Embryonic facial prominence (tissue), 1 donor: Measurements from ENCODE around the gene ITK.

ENCODE experiments used
- DNase-seq: peaks from one replicate; pipeline ENCODE4 v3.0.0-alpha.2; 2016; ENCODE audit errors: extremely low spot score

ITK gene

DNA sequence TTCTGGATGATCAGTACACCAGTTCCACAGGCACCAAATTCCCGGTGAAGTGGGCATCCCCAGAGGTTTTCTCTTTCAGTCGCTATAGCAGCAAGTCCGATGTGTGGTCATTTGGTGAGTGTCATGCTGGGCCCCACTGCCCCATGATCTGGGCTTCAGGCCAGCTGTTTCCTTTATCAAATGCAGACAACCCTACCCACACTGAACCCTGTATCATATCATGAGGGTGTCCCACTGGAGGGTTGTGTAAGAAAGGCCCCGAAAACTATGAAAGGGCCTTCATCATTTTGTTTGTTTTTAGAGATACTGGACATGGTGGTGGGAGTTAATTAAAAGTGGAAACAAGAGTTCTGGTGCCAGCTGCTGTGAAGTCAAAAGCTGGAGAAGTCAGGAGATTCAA lies 65.2 kb downstream of the ITK start:
- DNase-seq = no peak

DNA sequence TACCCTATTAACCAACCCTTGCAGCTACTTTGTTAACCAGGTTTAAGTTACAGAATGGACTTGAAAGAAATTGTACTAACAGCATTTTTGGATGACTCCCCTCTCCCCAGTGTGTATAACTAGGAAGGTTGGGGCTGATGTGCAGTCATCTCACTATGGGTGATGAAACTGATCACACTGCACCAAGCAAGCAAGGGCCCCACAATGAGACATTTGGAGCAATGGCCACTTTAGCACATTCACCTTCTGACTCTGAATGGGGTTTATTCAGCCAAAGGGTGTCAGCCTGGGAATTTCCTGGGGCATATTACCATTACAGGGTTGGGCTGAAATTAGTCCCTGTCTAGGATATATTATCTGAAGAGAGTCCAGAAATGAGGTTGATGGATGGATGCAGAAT lies 66.6 kb downstream of the ITK start:
- no peak for DNase-seq

DNA sequence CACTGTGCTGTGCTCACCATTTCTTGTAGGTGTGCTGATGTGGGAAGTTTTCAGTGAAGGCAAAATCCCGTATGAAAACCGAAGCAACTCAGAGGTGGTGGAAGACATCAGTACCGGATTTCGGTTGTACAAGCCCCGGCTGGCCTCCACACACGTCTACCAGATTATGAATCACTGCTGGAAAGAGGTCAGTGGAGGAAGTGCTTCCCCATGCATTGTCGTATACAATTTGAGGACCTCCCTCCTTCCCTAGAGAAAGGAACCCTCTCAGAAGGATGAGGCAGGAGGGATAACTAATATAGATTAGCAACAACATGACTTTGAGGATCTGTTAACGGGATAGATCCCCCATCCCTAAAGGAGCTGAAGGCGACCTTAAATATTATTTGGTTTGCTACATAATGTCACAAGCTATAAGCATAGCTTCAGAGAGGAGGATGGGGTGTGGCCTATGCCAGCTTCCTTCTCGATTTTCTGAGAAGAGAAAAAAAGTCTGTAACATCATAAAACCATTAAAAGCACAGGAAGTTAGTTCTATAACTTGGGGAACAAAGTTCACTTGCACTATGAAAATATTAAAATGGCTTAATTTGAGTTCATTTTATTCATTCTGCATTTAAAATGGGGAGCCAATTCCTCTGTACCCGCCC lies 68.3 kb downstream of the ITK start:
- no peak for DNase-seq

DNA sequence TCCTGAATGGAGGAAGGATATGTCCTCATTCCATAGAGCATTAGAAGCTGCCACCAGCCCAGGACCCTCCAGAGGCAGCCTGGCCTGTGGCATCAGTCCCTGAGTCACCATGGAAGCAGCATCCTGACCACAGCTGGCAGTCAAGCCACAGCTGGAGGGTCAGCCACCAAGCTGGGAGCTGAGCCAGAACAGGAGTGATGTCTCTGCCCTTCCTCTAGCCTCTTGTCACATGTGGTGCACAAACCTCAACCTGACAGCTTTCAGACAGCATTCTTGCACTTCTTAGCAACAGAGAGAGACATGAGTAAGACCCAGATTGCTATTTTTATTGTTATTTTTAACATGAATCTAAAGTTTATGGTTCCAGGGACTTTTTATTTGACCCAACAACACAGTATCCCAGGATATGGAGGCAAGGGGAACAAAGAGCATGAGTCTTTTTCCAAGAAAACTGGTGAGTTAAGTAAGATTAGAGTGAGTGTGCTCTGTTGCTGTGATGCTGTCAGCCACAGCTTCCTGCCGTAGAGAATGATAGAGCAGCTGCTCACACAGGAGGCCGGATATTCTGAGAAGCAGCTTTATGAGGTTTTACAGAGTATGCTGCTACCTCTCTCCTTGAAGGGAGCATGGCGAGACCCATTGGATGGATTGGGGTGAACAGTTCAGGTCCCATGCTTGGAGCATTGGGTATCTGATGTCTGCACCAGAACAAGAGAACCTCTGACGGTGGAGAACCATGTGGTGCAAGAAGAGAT lies 72.2 kb downstream of the ITK start:
- no peak for DNase-seq

DNA sequence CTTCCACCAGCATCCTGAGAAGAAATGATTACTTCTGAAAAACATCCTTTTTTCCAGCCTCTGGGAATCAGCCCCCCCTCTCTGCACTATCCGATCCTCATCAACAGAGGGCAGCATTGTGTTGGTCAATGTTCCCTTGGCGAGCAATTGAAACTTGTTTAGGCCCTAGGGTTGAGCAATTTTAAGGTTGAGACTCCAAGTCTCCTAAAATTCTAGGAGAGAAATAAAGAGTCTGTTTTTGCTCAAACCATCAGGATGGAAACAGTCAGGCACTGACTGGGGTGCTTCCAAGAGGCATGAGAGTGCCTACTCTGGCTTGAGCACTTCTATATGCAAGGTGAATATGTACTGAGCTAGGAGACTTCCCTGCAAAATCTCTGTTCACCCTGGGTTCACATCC lies 72.9 kb downstream of the ITK start:
- DNase-seq = no peak

DNA sequence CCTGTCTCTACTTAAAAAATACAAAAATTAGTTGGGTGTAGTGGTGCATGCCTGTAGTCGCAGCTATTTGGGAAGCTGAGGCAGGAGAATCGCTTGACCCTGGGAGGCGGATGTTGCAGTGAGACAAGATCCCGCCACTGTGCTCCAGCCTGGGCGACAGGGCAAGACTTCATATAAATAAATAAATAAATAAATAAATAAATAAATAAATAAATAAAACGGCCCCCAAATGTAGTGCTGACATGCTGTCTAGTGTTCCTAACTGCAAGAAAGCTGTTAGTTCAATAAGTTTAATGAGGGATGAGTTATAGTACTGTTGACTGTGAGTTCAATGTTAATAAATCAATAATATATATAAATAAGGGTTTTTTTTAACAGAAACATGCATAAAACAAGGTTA lies 77.8 kb downstream of the ITK start:
- no peak for DNase-seq

DNA sequence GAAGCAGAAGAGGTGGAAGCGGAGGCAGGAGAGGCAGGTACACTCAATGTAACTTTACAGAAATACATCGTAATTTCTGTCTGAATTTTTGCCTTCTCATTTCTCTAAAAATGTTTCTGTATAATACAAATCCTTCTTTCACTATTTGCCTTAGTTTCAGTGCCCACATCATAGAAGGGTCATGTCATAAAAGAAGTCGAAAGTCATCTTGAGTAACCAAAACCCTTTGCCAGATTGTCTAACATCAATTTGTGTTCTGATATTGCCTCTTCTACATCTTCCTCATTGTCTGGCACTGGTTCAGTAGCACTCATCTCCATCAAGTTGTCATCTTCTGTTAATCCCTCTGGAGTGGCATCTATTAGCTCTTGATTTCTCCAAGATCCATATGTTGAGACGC lies 79.1 kb downstream of the ITK start:
- no peak for DNase-seq

DNA sequence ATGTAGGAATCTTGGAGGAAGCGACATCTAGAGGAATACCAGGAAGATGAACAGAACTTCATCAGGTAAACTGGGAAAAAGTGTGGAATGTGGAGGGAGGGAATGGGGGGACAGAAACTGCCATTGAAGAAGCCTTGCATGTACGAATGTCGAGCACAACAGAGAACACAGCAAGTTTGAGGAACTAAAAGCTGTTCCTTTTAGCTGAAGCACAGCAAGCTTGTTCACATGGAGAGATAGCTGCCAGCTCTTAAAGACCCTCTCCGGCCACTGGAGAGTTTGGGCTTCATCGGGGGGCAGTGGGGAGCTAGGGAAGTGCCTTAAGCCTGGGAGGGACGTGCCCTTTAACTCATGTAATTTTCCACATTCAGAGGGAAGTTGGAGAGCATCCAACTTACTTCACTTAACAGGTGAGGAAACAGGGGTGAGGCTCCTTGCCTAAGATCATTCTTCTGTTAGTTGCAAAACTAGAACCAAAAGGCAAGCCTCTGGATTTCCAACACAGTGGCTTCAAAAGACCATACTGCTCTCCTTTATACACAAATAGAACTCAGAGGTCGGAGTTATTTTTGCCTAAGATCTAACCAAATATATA lies 83.0 kb downstream of the ITK start:
- no peak for DNase-seq

DNA sequence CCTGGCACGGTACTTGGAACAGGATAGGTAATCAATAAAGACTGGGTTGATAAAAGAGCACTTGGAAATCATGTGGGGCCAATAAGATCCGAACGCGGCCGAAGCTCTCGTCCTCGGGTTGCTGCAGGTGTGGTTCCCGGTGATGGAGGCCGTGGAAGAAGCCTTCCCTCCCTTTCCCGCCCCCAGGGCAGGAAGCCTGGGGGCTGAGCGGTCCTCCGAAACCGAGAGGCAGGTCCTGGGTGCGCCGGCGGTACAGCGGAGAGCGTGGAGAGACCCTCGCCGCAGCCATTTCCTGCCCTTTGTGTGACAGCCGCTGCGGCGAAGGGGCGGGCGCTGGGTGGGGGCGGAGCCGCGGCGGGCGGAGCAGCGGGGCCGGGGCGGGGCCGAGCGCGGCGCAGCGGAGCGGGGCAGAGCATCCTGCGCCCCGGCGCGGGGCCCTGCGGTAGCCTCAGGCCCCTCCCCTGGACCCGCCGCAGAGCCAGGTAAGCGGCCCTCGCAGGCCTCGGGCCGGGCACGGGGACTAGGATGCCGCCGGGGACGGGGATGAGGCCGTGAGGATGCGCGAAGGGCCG lies 85.2 kb downstream of the ITK start, which contains the start of gene CYFIP2:
Gene CYFIP2 (plus strand): TSS at position 410 of the 572 bp plus-strand sequence. CDS start 19,239 bp downstream, outside the sequence.
- DNase-seq = peak; percentile 14

DNA sequence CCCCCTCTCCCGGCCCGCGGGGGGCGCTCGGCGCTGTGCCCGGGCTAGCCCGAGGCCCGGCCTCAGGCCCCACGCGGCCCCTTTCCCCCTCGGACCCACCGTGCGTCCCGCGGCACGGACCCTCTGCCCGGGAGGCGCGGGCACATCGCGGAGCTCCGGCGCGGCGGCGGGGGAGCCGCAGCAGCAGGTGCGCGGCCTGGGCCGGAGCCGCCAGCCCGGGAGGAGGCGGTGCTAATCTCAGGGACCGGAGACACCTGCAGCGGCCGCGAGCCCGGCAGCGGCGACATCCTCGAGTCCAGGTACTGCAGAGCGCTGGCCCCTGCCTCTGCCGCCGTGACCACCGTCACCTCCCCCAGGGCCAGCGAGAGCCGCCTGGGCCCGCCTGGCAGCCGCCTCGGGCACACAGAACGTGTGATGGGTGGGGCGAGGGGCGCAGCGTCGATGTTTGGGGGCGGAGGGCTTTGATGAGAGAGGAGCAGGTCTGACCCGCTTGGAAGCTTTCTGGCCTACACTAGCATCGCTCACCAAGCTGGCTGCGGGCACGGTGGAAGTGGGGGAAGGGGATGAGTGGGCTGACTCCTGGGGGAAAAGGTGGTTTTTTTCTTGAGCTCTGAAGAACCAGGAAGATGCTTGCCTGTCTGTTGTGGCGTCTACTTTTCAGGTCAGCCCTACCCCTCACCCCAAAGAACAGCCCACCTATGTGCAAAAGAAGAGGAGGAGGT lies 85.8 kb downstream of the ITK start:
- no peak for DNase-seq

DNA sequence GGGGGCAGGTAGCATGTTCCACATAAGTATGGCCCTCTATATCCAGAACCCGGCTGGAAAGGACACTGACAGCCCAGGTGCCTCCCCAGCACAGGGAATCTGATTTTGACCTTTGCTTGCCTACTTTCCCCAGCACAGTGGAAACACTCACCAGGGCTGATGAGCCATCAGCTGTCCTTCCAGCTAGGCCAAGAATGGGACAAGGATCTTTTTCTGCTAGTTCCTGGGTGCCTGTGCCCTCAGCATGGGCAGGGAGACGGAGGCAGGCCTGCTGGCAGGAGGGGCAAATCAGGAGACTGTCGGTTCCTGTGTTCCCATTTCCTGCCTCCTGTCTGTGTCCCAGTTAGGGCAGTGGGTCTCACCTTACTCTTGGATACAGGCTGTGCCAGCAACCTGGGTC lies 86.4 kb downstream of the ITK start:
- DNase-seq = no peak

DNA sequence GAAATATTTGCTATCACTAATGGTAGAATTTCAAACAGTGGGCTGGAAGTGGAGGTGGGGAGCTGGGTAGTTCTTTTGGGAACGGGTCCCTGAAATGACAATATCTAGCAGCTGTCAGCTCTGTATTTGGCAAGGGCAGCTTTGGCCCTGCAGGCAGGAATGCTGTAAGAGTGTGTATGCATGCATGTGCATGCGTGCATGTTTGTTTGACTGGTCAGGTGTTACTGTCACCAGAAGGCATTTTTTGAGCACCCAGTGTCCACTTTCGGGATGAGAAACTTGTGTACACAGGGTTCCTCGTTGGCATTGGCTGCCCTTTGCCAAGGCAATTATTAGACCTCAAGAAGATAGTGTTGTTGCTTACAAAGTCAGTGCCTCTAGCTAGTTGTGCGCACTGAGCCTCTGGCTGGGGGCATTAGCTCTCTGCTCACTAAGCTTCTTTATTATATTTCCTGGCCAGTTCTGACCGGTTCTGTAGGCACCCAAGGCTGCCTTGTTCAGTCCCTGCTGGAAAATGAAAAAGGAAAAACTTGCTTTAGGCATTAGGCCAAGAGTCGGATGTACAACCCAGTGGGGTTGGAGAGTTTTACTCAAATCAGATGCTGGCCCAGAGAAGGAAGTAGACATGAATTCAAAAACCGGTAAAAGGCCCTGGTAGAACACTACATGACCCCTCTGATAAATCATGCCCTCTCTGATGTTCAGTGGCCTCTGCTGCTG lies 87.3 kb downstream of the ITK start:
- no peak for DNase-seq

DNA sequence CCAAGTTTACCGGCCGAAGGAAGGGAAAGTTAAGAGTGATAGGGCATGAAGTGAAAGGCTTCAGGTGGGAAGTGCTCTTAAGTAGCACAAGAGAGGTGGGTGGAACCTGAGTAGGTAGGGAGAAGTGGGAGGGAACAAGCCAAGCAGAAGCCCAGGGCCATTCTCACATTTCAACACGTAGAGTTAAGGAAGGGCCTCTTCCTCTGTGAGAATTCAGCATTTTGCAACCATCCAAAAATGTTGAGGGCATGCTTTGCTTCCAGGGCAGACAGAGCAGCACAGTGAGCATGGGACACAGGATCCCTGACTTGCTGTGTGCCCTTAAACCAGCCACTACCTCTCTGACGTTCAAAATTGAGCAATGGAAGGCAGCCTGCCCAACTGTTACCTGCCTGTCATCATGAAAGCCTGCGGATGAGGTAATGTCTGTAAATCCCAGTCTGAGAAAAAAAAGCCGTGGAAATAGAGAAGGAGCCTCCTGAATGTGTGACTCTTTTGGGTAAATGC lies 88.6 kb downstream of the ITK start:
- DNase-seq = no peak

DNA sequence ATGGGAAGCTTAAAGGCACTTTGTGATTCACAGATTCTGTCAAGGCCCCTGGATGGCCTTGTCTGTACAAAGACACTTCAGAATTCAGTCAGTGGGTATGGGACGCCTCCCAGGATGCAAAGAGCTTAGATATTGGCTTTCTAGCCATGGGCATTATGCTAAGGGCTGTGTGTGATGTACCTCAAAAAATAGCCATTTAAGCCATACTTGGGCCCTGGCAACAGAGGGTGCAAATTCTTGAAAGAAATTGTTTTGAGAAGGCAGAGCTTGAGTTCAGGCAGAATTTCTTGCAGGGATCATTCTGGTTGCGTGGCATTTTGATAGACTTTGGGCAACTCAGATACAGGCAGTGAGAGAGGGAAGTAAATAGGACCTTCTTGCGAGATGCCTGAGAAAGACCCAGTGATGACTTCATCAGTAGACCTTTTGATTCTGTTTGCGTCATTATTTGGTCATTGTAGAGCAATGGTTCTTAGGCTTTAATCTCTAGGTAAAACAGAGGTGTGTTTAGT lies 89.2 kb downstream of the ITK start:
- DNase-seq = no peak

DNA sequence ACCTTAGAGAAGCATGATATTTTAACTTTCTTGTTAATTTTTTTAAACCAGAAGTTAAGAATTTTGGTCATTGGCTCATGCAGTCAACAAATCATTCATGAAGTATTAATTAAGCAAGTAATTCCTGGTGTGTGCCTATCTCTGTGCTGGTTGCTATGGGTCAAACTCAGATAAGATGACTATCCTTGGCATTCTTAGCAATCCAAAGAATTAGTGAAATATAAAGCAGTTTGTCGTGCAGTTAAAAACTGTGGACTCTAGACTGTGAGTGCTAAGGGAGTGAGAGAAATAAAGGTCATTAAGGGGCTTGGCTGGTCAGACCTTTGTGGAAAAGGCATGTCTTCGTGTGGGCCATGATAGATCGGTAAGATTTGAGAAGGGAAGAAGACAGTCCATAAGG lies 90.1 kb downstream of the ITK start:
- no peak for DNase-seq

DNA sequence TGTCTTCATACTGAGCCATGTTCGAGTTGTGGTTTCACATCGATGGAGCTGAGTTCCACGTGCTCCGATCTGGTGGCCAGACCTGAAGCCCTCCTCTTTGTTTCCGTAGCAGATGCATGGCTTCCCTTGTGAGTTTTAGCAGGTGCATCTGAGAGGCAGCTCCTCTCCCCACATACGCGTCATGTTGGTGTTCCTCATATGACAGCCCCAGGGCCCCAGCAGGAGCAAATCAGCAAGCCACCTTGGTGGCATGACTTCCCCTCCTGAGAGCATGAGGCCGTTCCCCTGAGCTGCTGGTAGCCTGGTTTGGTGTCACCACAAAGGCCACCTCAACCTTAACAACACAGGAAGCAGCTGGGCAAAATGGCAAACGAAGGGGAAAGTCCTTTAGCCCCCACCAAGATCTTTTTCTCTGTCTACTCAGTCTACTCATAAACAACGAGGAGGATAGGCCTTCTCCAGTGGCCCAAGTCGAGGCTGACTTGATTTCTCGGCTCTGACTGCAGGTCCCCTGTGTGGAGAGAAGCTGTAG lies 91.2 kb downstream of the ITK start:
- DNase-seq = no peak

DNA sequence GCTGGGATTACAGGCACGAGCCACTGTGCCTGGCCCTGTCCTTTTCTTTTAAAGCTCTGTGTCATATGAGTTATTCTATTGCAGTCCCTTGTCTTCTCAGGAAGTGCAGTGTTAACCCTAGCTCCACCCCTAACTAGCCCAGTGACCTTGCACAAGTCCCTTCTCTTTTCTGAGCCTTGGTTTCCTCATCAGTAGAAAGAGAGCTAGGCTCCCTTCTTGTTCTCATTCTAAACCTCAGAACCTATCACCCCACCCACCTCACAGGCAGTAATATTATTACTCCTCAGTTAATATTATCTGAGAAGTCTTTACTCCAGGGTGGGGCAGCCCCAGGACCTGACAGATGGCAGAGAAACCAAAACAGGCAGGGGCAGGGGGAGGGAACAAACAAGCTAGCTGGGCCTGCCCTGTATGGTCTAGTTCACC lies 92.5 kb downstream of the ITK start:
- DNase-seq = no peak

DNA sequence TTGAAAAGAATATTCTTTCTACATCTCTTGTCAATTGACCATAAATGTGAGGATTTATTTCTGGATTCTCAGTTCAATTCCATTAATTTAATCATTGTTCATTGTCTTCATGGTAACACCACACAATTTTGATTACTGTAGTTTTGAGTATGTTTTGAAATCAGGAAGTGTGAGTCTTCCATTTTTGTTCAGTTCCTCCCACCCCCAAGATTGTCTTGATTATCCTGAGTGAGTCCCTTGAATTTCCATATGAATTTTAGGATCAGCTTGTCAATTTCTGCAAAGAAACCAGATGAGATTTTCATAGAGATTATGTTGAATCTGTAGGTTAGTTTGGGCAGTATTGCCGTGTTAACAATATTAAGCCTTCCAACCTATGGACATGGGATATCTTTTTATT lies 94.8 kb downstream of the ITK start:
- DNase-seq = no peak

DNA sequence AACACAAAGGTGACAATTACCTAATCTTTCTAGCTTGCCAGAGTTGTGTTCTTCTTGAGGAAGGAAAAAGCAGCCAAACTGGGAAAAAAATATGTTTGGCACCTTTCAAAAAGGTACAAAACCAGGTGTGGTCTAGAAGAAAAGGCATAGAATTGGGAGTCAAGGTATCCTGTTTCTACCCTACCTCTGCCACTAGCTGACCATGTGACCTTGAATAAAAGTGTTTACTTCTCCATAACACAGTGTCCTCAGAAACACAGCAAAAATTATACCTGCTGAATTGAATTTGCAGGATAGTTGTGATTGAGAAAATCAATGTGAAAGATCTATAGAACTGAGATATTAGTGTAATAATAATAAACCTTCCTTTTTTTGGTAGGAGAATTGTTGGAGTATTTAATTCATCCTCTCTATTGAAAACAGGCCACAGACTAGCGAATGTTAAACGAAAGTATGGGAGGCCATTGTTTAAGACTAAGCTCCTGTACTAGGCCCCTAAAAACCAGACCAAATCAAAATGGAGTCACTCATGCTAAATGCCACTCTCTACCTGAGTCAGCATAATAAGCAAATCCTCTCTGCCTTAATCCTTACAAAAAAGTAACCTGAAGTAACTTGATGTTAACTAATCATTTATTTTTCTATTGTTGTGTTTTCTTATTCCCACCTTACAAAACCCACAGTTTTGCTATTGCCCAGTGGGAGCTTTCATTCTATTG lies 97.8 kb downstream of the ITK start:
- no peak for DNase-seq

DNA sequence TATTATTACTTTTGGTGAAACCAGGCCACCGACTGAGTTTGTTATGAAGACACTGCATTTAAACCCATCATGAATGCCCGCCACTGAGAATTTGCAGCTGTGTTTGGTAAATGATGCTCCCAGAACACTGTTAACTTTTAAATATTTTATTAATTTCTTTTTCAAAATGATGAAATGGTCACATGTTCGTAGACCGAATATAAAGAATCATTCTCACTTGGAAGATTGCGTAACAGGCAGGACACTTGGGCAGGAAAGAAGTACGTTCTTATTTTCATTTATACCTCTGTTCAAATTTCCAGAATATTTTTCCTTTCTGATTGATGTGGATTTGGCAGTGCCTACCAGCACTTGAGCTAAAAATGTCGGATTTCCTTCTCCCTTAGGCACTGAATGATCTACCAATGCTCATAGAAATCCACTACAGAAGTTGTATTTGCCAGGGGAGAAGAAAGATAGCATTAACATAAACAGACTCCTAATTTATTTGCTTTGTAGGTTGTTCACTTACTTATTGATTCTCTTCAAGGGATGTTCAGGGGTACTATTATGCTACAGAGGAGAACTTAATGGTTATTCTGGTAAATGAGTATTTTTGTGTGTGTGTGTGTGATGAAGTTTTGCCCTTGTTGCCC lies 99.1 kb downstream of the ITK start:
- no peak for DNase-seq
